ENCODE measurements around the gene IL13RA1.

The IL13RA1 gene

DNA sequence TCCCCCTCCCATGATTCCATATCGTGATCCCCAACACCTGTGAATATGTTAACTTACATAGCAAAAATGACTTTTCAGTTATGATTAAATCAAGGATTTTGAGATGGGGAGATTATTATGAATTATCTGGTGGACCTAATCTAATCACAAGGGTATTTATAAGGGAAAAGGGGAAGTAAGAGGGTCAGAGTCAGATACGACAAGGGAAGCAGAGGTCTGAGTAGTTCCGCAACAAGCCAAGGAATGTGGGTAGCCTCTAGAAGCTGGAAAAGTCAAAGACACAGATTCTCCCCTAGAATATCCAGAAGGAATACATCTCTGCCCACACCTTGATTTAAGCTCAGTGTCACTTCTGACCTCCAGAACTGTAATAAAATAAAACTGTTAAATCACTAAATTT lies 1.0 kb upstream of the IL13RA1 start:
- H3K9me2 ChIP-seq (ENCODE audit: low read depth, low read length), result no peaks in the 10 kb centered on the region
- no peaks in the 10 kb centered on the region for H3K9me3 ChIP-seq (ENCODE audit: low read length)
- H3K4me1 ChIP-seq (ENCODE audit: insufficient read depth, low read length, severe bottlenecking), result peaks cover 8% of the 10 kb centered on the region
- no peak for TF ChIP-seq EZH2 (IDR thresholded peaks at IDR 0.05; ENCODE audit: borderline replicate concordance, low read length)
- TF ChIP-seq, protein P1, sequence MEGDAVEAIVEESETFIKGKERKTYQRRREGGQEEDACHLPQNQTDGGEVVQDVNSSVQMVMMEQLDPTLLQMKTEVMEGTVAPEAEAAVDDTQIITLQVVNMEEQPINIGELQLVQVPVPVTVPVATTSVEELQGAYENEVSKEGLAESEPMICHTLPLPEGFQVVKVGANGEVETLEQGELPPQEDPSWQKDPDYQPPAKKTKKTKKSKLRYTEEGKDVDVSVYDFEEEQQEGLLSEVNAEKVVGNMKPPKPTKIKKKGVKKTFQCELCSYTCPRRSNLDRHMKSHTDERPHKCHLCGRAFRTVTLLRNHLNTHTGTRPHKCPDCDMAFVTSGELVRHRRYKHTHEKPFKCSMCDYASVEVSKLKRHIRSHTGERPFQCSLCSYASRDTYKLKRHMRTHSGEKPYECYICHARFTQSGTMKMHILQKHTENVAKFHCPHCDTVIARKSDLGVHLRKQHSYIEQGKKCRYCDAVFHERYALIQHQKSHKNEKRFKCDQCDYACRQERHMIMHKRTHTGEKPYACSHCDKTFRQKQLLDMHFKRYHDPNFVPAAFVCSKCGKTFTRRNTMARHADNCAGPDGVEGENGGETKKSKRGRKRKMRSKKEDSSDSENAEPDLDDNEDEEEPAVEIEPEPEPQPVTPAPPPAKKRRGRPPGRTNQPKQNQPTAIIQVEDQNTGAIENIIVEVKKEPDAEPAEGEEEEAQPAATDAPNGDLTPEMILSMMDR (IDR thresholded peaks at IDR 0.05; ENCODE audit: low read length), result no peak
- H4K20me1 ChIP-seq (ENCODE audit: insufficient read depth, low read length), result no peaks in the 10 kb centered on the region
- no peaks in the 10 kb centered on the region for H3K27me3 ChIP-seq (ENCODE audit: insufficient read depth, low read length)
- no peaks in the 10 kb centered on the region for H3K79me2 ChIP-seq (ENCODE audit: insufficient read depth, low read length)
- no peak overlapping the region for H3K9ac ChIP-seq (ENCODE audit: low read length)
- no peaks in the 10 kb centered on the region for H3F3A ChIP-seq (ENCODE audit: insufficient read depth, low read length)
- H3K4me3 ChIP-seq (ENCODE audit: low read depth, low read length, poor library complexity, severe bottlenecking), result no peak overlapping the region
- no peak overlapping the region for H3K27ac ChIP-seq (ENCODE audit: low read depth, low read length, poor library complexity, severe bottlenecking)
- H3K4me2 ChIP-seq (ENCODE audit: low read length), result no peak overlapping the region
- no peaks in the 10 kb centered on the region for H3K36me3 ChIP-seq (ENCODE audit: insufficient read depth, low read length)
- H2AFZ ChIP-seq (ENCODE audit: low read length), result no peak overlapping the region

DNA sequence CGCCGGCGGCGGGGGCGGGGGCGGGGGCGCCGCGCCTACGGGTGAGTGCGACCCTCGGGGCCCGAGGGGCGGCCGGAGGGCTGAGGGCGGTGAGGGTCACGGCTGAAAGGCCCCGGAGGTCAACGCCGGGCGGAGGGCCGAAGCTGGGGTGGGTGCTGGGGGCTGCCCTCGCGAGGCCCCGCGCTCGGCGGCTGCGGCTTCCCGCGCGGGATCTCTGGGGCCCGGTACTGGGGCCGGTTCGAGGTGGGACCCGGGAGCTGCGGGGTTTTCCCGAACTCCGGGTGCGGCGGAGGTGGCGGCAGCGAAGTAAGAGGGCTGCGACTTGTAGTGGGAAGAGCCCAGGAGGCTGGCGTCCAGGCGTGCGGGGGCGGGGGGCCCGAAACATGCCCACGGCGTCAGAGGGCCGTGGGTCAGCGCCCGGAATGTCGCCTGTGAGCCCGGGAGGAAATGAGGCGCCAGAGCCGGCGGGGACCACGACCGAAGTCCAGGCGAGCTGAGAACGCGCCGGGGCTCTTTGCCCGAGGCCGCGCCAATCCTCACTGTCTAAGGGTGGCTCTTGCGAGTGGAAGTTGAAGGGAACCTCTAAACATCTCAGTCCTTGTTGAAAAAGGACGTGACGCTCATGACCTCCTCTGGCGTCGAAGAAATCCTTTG lies 407 bp downstream of the IL13RA1 start:
- Histone ChIP-seq H4K20me1 (ENCODE audit: insufficient read depth, low read length) (no peaks in the 10 kb centered on the region), H3K79me2 (ENCODE audit: insufficient read depth, low read length) (no peaks in the 10 kb centered on the region), H3K9me2 (ENCODE audit: low read depth, low read length) (no peaks in the 10 kb centered on the region), H3K36me3 (ENCODE audit: insufficient read depth, low read length) (no peaks in the 10 kb centered on the region), H3K9me3 (ENCODE audit: low read length) (no peaks in the 10 kb centered on the region), H2AFZ (ENCODE audit: low read length) (no peak overlapping the region), H3K27ac (ENCODE audit: low read depth, low read length, poor library complexity, severe bottlenecking) (no peak overlapping the region), H3K4me1 (ENCODE audit: insufficient read depth, low read length, severe bottlenecking) (peaks cover 8% of the 10 kb centered on the region), H3K4me3 (ENCODE audit: low read depth, low read length, poor library complexity, severe bottlenecking) (peak overlapping the region; percentile 57), H3K9ac (ENCODE audit: low read length) (no peak overlapping the region; the same call in 1 of the 2 replicates), H3K4me2 (ENCODE audit: low read length) (peak overlapping the region; percentile 67), H3F3A (ENCODE audit: insufficient read depth, low read length) (no peaks in the 10 kb centered on the region), H3K27me3 (ENCODE audit: insufficient read depth, low read length) (no peaks in the 10 kb centered on the region)
- no peak for TF ChIP-seq EZH2 (IDR thresholded peaks at IDR 0.05; ENCODE audit: borderline replicate concordance, low read length)
- TF ChIP-seq, protein P1 (IDR thresholded peaks at IDR 0.05; ENCODE audit: low read length), result no peak

DNA sequence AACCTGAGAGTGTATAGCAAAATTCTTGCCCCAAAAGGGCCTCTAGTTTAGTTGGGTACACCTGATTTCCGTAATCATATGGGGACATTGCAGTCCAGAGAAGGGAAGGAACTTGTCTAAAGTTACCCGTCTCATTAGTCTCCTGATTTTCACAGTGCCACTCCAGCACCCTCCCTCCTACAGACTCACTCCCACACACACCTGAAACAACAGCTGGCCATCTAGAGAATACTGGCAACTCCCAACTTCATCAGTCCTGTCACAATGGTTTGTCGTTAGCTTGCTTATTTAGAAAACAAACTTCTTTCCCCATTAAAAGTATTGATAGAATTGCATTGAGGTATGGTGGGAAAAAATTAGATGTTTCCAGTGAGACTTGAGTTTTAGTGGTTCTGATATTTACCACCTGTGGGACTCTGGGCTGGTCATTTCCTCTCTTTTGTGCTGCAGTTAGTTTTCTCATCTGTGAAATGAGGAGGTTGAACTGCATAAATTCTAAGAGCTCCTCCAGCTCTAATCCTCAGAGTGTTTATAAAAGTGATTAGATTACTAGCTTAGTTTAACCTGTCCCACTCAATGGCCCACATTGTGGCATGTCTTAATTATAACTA lies 1.7 kb downstream of the IL13RA1 start:
- no peaks in the 10 kb centered on the region for H3K79me2 ChIP-seq (ENCODE audit: insufficient read depth, low read length)
- H3K9me3 ChIP-seq (ENCODE audit: low read length), result no peaks in the 10 kb centered on the region; the same call in 1 of the 2 replicates
- no peaks in the 10 kb centered on the region for H4K20me1 ChIP-seq (ENCODE audit: insufficient read depth, low read length)
- H3K4me2 ChIP-seq (ENCODE audit: low read length), result no peak overlapping the region
- H3K27ac ChIP-seq (ENCODE audit: low read depth, low read length, poor library complexity, severe bottlenecking), result no peak overlapping the region
- no peak overlapping the region for H2AFZ ChIP-seq (ENCODE audit: low read length)
- H3K36me3 ChIP-seq (ENCODE audit: insufficient read depth, low read length), result no peaks in the 10 kb centered on the region
- no peak overlapping the region for H3K4me3 ChIP-seq (ENCODE audit: low read depth, low read length, poor library complexity, severe bottlenecking)
- H3K27me3 ChIP-seq (ENCODE audit: insufficient read depth, low read length), result no peaks in the 10 kb centered on the region
- no peak overlapping the region for H3K9ac ChIP-seq (ENCODE audit: low read length)
- TF ChIP-seq, protein P1 (IDR thresholded peaks at IDR 0.05; ENCODE audit: low read length), result no peak
- TF ChIP-seq EZH2 (IDR thresholded peaks at IDR 0.05; ENCODE audit: borderline replicate concordance, low read length), result no peak
- H3K9me2 ChIP-seq (ENCODE audit: low read depth, low read length), result no peaks in the 10 kb centered on the region
- peaks cover 8% of the 10 kb centered on the region for H3K4me1 ChIP-seq (ENCODE audit: insufficient read depth, low read length, severe bottlenecking)
- no peaks in the 10 kb centered on the region for H3F3A ChIP-seq (ENCODE audit: insufficient read depth, low read length)

All from OCI-LY1 (cell line).